Kidney epithelial cell (primary cell): ENCODE data around the gene XIAP. TPM values are rescaled to one million over a fixed set of nuclear protein-coding genes. Genes with fewer than 3 reads are reported as not detected.

Experiments used
- DNase-seq: peaks from one replicate; pipeline ENCODE4 v3.0.0-alpha.2; 2010; ENCODE audit warnings: low read depth
- H3K27me3 ChIP-seq: 2 replicates; pipeline ENCODE4 v1.6.0; 2011; ENCODE audit warnings: low read length; ENCODE audit not compliant: control insufficient read depth, insufficient read depth
- H3K36me3 ChIP-seq: 2 replicates; pipeline ENCODE4 v1.5.1; 2011; ENCODE audit warnings: low read length; ENCODE audit not compliant: control insufficient read depth, insufficient read depth
- H3K4me3 ChIP-seq: 2 replicates; pipeline ENCODE4 v1.5.1; 2011; ENCODE audit warnings: low read depth, mild to moderate bottlenecking, control low read depth, low read length
- CTCF ChIP-seq: IDR thresholded peaks from 2 replicates; pipeline ENCODE4 v1.5.1; 2011; ENCODE audit warnings: mild to moderate bottlenecking, moderate library complexity, low read length, control low read depth, inconsistent platforms; ENCODE audit not compliant: insufficient read depth, poor library complexity, severe bottlenecking
- total RNA-seq: library from RNA; depleted of rRNA; stranded (reverse); fragments of >200 nt; gene quantifications from 2 replicates; pipeline ENCODE4 v1.2.3, GENCODE V29; 2015

Gene XIAP
- total RNA-seq, 1 donor from 2014 or later: 31.3 TPM

GRCh38 chrX:123869488-123869887 is 9.6 kb downstream of the XIAP start:
- Histone ChIP-seq H3K36me3 (no peaks in the 10 kb centered on the region), H3K27me3 (no peaks in the 10 kb centered on the region), H3K4me3 (no peak overlapping the region)
- no peak for DNase-seq
- no peak for TF ChIP-seq CTCF

GRCh38 chrX:123871309-123871708 is 11.5 kb downstream of the XIAP start:
- DNase-seq: no peak
- no peak overlapping the region for H3K4me3 ChIP-seq
- H3K27me3 ChIP-seq: no peaks in the 10 kb centered on the region
- H3K36me3 ChIP-seq: no peaks in the 10 kb centered on the region
- no peak for TF ChIP-seq CTCF

- no peak for TF ChIP-seq CTCF
- Histone ChIP-seq H3K4me3 (no peak overlapping the region), H3K36me3 (no peaks in the 10 kb centered on the region), H3K27me3 (no peaks in the 10 kb centered on the region)
- DNase-seq: no peak
Observed at GRCh38 chrX:123873956-123874355, 14.1 kb downstream of the XIAP start.

GRCh38 chrX:123876177-123876576 is 16.3 kb downstream of the XIAP start:
- H3K36me3 ChIP-seq: no peaks in the 10 kb centered on the region
- H3K4me3 ChIP-seq: no peak overlapping the region
- TF ChIP-seq CTCF: no peak
- H3K27me3 ChIP-seq: no peaks in the 10 kb centered on the region
- no peak for DNase-seq

GRCh38 chrX:123876844-123877243 is 17.0 kb downstream of the XIAP start:
- no peak for DNase-seq
- H3K4me3 ChIP-seq: no peak overlapping the region
- H3K27me3 ChIP-seq: no peaks in the 10 kb centered on the region
- TF ChIP-seq CTCF: no peak
- H3K36me3 ChIP-seq: no peaks in the 10 kb centered on the region

GRCh38 chrX:123878252-123878721 is 18.4 kb downstream of the XIAP start:
- no peak for TF ChIP-seq CTCF
- Histone ChIP-seq H3K36me3 (no peaks in the 10 kb centered on the region), H3K4me3 (no peak overlapping the region), H3K27me3 (no peaks in the 10 kb centered on the region)
- no peak for DNase-seq
